Skeletal muscle tissue (tissue), 4 donors: ENCODE results near the gene EMC7. TPM values are rescaled to one million over a fixed set of nuclear protein-coding genes. Genes with fewer than 3 reads are reported as not detected.

Experiments
- H3K27ac ChIP-seq: one replicate; pipeline ENCODE4 v1.7.0; 2013; ENCODE audit warnings: mild to moderate bottlenecking, low read depth, low read length, inconsistent platforms
- H3K27me3 ChIP-seq, 3 donors: one replicate each; pipeline ENCODE4 v1.7.0; 2013; ENCODE audit warnings: low read length in 3 of 3; ENCODE audit not compliant: control insufficient read depth in 3 of 3, insufficient read depth in 3 of 3
- H3K36me3 ChIP-seq, 3 donors: one replicate each; pipeline ENCODE4 v1.7.0; 2013; ENCODE audit warnings: low read length in 3 of 3; ENCODE audit not compliant: control insufficient read depth in 3 of 3, insufficient read depth in 3 of 3
- H3K4me1 ChIP-seq, 3 donors: one replicate each; pipeline ENCODE4 v1.7.0; 2013; ENCODE audit warnings: low read length in 3 of 3, mild to moderate bottlenecking in 3 of 3; ENCODE audit not compliant: control insufficient read depth in 3 of 3, insufficient read depth in 3 of 3
- H3K4me3 ChIP-seq, 3 donors: one replicate each; pipeline ENCODE4 v1.7.0; 2013; ENCODE audit warnings: low read length in 3 of 3
- H3K9ac ChIP-seq, 3 donors: one replicate each; pipeline ENCODE4 v1.7.0; 2013; ENCODE audit warnings: low read length in 3 of 3, mild to moderate bottlenecking in 3 of 3, moderate library complexity in 2 of 3, low read depth in 1 of 3
- H3K9me3 ChIP-seq, 3 donors: one replicate each; pipeline ENCODE4 v1.7.0; 2013; ENCODE audit warnings: low read length in 3 of 3; ENCODE audit not compliant: control insufficient read depth in 3 of 3
- total RNA-seq: library from RNA; depleted of rRNA; stranded (reverse); fragments of >200 nt; gene quantifications from one replicate; pipeline ENCODE4 v1.2.3, GENCODE V29; 2014
- donor health status: Osteomylitis.

The EMC7 gene
- total RNA-seq, 1 donor from 2014 or later: 22.4 TPM

DNA sequence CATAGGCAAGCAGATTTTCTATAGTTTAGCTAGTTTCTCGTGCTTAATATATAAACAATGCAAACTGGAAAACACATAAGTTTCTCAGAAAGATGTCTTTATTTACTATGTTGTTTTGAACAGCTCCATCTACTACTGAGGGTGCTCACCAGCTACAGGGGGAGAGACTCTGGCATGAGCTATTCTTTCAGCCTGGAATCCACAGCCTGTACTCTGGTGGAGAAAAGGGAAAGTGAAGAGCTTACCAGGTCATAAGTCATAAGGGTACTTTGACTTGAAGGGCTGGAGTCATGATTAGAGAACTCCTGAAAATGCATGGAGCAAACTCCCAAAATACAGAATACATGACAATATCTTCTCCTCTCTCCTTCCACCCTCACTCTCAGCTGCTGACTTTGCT, 58.3 kb downstream of the EMC7 start:
- H3K4me1 ChIP-seq: peaks cover 5 to 8% (median 5%) of the 10 kb centered on the region in 3 donors
- no peaks in the 10 kb centered on the region for H3K27me3 ChIP-seq
- no peak overlapping the region for H3K4me3 ChIP-seq
- no peaks in the 10 kb centered on the region for H3K36me3 ChIP-seq
- H3K9me3 ChIP-seq: no peaks in the 10 kb centered on the region
- H3K27ac ChIP-seq: no peak overlapping the region
- no peak overlapping the region for H3K9ac ChIP-seq

DNA sequence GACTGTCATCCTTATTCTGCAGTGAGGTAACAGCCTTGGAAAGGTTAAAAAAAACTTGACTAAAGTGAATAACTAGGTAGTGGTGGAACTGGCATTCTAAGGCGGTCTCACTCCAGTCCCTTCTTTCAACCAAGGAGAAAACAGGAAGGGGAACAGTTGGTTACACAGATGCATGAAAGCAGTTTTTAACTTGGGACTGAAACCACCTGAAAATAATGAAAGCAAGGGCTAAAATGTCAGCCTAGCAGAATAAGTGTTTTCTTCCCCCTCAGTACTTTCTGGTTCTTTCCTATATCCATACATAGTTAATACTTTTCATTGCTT, 61.9 kb downstream of the EMC7 start:
- Histone ChIP-seq H3K4me1 (peaks cover 5 to 10% (median 7%) of the 10 kb centered on the region in 3 donors), H3K9ac (peak overlapping the region; percentile 56 to 97 (median 95)), H3K27ac (peak overlapping the region; percentile 75), H3K36me3 (no peaks in the 10 kb centered on the region), H3K9me3 (no peaks in the 10 kb centered on the region), H3K27me3 (no peaks in the 10 kb centered on the region), H3K4me3 (peak overlapping the region; percentile 73 to 97 (median 95))

DNA sequence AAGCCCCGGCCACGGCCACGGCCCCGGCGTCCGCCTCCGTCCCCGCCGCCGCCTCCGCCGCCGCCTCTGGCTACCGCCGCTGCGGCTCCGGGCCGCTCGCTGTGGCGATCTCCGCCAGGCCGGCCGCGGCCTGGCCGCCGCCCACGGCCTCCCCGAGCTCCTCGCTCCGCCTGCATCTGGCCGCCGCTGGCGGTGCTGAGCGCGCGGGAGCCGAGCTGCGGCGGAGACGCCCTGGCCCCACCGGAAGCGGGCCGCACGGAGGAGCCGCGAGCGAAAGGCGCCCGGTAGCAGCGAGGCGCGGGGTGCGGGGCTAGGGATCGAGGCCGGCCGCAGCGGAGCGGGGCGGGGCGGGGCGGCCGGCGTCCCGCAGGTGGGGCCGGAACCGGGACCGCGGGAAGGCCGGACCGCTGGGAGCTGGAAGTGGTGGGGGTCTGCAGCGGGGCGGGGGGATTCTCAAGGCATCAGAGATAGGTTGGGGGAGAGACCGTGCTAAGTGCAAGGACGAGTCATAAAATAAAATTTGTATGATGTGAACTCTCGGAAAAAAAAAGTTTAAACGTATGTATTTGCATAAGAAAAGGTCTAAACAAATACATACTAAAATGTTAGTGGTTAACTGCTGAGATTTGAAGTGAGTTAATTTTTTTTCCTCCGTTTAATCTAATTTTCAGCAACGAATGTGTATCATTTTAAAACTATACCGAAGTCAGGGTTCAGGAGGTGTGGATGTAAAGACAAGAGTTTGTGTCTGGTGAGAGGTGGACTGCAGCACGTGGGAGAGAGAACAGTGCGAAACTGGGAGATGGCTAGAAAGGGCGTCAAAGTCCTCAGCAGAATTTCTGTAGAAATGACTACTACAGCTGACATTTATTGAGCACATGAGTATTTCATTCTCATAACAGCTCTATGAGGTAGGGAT, 62.5 kb downstream of the EMC7 start, which contains the start of gene AVEN:
AVEN (minus strand) TSS at position 334 of the 919 bp plus-strand sequence; CDS start at position 176, 158 bp downstream.
- Histone ChIP-seq H3K9ac (peak within 1 kb of the TSS; percentile 88 to 97 (median 95)), H3K4me3 (peak within 1 kb of the TSS; percentile 78 to 97 (median 95)), H3K4me1 (peaks cover 5 to 10% (median 7%) of the 10 kb centered on the region in 3 donors), H3K27ac (peak within 1 kb of the TSS; percentile 82), H3K36me3 (no peaks in the 10 kb centered on the region), H3K9me3 (no peaks in the 10 kb centered on the region), H3K27me3 (no peaks in the 10 kb centered on the region)

DNA sequence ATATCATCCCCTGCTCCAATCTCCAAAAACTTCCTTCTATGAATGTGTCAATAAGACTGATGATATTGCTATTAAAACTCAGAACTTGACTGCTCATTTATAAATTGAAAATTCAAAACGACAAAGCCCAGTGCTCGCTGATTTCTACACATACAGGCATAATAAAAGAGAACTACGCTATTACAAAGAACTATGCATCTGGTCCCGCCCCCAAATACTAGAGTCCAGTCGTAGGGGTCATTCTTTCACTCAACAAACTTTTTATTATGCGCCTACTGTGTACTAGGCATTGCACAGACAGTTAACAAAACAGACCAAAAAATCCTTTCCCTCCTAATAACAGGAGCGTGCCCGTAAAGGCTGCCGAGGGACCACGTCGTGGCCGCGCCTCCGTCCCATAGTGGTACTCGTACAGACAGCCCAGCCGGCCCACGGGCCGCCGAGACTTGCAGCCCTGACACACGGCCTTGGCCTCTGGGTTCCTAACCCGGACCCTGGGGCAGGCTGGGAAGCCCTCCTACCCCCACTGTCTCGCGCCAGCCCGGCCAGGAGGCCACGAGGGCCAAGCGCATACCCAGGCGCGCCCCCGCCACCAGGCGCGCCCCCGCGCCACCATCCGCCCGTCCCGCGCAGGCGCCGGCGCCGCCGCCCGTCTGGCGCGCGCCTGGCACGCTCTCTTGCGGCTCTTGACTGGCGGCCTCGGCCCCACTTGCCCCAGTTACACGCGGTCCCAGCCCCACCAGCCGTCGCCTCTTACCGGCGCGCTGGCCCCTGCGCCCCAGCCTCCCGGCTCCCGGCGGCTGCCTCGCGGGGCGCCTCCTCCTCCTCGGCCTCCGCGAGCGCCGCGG, 63.4 kb downstream of the EMC7 start:
- peak overlapping the region; percentile 78 to 97 (median 95) for H3K4me3 ChIP-seq
- H3K27me3 ChIP-seq: no peaks in the 10 kb centered on the region
- no peaks in the 10 kb centered on the region for H3K36me3 ChIP-seq
- H3K9ac ChIP-seq: peak overlapping the region; percentile 88 to 97 (median 95)
- H3K27ac ChIP-seq: peak overlapping the region; percentile 82
- no peaks in the 10 kb centered on the region for H3K9me3 ChIP-seq
- H3K4me1 ChIP-seq: peaks cover 5 to 10% (median 7%) of the 10 kb centered on the region in 3 donors

Other genes with a start within 250 kb of the EMC7 start
- gene CHRM5, start 133.4 kb downstream of the EMC7 start, total RNA-seq: not detected
- 16.2 TPM for gene AVEN, start 62.7 kb downstream of the EMC7 start, total RNA-seq
- 1.0 TPM for gene PGBD4, start 221 bp upstream of the EMC7 start, total RNA-seq
- gene KATNBL1, start 108.2 kb upstream of the EMC7 start, total RNA-seq: 93.4 TPM
- 99.2 TPM for gene EMC4, start 123.2 kb upstream of the EMC7 start, total RNA-seq
- gene SLC12A6, start 235.9 kb upstream of the EMC7 start, total RNA-seq: 20.4 TPM
- 114 TPM for gene NOP10, start 241.3 kb upstream of the EMC7 start, total RNA-seq
- not detected for gene NUTM1, start 241.5 kb upstream of the EMC7 start, total RNA-seq